NCI-H524 (cell line): ENCODE measurements around the gene ARID3C.

Experiments used
- DNase-seq, 2 experiments: peaks; one replicate each; lab custom pipeline; 2025; lab: John Stamatoyannopoulos, UW

Gene ARID3C, protein sequence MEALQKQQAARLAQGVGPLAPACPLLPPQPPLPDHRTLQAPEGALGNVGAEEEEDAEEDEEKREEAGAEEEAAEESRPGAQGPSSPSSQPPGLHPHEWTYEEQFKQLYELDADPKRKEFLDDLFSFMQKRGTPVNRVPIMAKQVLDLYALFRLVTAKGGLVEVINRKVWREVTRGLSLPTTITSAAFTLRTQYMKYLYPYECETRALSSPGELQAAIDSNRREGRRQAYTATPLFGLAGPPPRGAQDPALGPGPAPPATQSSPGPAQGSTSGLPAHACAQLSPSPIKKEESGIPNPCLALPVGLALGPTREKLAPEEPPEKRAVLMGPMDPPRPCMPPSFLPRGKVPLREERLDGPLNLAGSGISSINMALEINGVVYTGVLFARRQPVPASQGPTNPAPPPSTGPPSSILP

DNA sequence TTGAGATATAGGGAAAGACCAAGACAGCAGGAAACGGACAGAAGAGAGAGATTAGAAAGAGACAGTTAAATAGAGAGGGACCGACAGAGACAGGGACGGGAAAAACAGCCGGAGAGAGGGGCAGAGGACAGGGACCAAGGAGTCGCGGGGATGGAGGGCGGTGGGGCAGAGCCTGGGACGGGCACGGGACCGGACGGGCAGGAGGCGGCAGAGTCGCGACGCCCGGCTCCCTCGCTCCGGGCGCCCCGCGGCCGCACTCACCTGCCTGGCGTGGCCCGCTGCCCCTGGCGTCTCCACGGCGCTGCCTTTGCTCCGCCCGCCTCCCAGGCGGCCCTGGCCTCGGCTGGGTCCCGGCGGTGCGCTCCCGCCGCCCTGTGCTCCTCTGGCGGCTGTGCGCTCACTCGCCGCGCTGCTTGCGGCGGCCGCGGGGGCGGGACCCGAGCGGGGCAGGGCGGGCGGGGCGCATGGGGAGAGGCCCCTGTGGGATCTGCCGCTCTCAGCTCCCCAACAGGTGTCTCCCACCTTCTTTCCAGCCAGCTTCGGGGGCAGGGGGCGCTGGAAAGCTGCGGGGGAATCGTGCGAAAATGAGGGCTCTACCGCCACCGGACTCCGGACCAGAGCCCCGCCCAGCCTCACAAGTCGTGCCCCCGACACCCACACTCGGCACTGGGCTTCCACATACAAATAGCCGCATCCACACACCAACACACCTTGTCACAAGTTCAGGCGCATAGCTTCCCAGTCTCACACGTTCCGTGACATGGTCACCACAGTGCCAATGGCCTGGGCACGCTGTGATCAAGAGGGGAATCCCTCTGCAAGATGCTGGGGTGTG is at the start of gene ARID3C:
ARID3C (minus strand) TSS at position 411 of the 835 bp plus-strand sequence. CDS start 1,052 bp downstream, outside the sequence.
- peak in 1 of 2 experiments; percentile 25 for DNase-seq

DNA sequence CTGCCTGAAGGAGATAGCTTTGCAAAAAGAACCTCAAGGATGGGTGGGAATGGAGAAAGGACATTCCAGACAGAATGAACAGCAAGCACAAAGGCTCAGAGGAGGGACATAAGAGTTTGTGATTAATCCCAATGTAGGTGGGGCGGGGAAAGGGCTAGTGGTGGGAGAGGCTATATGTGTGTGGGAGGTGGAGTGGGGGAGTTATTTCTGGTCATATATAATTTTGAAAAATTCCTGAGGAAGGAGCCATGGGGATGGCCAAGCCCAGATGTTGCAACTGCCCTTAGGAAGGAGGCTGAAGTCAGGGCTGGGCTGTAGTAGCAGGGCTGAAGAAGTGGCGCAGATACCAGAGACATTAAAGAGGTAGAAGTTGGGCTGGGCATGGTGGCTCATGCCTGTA is 47.0 kb upstream of the ARID3C start:
- DNase-seq = no peak

DNA sequence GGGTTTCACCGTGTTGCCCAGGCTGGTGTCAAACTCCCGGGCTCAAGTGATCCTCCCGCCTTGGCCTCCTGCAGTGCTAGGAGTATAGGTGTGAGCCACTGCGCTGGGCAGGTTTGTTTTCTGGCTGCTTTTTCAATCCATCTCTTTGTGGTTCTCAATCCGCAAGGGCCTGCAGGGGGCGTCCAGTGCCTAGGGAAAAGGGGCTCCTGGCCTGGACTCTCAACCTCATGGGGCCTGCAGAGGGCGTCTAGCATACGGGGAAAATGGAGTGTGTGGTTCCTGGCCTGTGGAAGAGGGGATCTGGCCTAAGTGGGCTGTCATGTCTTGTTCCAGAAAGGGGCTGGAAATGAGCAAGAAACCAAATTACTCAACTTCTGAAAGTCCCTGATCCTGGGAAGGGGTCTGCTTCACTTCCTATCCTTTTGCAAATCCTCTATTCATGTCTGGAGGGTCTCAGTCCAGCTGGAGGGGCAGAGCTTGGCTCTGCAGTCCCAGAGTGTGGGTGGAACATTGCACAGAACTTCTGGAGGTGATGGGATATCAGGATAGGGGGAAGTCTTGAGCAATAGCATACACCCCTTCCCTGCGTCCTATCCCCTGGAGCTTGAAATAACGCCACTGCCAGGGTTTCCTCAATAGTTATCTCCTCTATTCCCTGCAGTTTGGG is 46.3 kb upstream of the ARID3C start:
- DNase-seq = peak; percentile 70 to 77

DNA sequence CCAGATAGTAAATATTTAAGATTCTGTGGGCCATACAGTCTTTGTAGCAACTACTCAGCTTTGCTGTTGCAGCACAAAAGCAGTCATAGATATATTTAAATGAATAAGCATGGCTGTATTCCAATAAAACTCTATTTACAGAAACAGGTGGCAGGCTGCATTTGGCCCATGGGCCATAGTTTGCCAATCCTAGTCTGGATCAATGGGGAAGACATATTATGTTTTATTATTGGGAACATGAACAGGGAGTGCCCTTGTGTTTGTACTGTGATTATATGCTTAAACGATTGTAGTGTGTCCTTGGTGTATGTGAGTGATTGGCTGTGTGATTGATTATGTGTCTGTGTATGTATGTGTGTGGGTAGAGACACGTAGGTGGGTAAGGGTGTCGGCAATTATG is 45.6 kb upstream of the ARID3C start:
- DNase-seq = no peak

DNA sequence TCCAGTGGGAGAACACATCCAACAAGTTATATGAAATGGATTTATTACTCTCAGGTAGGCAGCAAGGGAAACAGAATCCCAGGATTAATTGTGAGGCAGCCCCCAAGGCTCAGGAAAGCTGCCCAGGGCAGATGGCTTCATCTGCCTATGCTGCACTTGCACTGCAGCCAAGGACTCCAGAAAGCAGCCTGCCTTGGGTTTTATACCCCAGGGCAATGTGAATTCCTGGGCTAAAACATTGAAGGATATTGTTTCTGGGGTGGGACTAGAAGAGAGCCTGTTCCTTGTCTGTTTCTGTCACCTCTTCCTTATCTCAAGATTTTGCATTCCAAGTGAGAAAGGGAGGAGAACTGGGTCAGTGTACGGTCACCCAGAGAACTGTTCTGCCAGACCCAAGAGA is 42.4 kb upstream of the ARID3C start:
- DNase-seq = no peak

DNA sequence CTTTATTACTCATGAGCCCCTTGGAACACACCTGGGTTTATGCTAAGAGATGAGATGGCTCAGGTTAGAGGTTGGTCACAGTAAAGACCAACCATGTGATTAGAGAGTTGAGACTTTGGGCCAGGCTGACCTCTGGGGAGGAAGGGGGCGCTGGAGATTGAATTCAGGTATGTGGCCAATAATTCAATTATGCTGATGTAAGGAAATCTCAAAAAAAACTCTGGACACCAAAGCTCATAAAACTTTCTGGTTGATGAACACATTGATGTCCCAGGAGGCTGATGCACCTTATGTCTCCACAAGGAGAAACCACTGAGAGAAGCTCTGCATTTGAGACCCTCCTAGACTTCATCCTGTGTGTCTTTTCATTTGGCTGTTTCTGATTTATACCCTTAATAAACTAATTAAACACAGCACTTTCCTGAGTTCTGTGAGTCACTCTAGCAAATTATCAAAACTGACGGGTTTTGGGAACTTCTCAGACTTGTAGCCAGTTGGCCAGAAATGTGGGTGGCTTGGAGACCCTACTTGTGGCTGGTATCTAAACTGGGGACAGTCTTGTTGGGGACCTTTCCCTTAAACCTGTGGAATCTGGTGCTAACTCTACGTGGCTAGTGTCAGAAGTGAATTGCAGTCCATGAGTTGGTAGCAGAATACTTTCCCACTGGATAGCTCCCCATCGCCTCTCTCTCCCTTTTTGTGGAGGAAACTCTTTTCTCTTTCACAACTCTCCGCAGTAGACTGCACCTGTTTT is 41.1 kb upstream of the ARID3C start:
- no peak for DNase-seq

DNA sequence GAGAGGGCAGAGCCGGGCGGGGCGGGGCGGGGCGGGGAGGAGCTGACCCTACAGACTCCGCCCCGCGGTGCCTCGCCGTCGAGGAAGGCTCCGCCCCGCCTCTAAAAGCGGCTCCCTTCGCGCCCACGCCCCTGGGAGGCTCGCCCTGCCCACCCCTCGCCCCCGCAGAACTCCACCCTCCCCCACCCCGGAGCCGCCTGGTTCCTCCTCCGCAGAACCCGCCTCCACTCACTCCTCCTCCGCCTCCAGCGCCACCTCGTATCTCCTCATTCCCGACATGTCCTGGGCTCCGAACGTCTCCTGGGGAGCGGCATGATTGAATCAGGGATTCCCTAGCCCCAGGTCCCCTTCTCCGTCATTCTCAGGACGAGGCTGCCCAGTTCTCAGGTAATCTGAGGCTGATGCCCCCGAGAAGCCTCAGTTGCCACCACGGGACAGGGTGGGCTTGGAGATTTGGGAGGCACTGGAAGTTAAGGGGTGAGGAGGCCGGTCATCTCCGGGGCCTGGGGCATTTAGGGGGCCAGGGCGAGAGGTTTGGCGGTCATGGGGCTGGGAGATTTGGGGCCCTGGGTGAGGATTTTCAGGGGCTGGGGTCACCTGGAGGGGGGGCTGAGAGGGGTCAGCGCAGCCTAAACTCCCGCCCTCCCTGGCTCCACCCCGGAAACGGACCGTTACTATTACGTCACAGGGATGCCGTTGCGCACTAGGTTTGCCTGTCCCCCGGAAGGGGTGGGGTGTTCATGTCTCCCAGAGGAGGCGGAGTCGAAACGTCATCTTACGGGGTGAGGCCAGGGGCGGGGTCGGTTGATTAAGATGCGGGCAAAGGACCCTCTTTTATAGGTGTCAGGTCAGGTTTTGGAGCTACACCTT is 36.8 kb upstream of the ARID3C start:
- peak; percentile 77 to 91 for DNase-seq

DNA sequence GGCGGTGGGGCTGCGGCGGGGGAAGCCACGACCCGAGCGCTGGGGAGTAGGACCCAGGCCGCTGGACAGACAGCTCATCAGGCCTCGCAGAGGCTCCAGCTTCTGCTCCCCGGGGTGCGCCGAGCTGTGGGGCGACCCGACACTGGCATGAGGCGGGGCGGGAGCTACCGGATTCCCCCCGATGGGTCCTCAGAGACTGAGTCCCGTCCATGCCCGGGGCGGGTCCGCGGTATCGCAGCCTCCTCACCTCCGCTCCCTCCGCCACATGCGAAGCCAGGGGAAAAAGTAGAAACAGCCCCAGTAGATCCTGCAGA is 36.2 kb upstream of the ARID3C start:
- DNase-seq = no peak

DNA sequence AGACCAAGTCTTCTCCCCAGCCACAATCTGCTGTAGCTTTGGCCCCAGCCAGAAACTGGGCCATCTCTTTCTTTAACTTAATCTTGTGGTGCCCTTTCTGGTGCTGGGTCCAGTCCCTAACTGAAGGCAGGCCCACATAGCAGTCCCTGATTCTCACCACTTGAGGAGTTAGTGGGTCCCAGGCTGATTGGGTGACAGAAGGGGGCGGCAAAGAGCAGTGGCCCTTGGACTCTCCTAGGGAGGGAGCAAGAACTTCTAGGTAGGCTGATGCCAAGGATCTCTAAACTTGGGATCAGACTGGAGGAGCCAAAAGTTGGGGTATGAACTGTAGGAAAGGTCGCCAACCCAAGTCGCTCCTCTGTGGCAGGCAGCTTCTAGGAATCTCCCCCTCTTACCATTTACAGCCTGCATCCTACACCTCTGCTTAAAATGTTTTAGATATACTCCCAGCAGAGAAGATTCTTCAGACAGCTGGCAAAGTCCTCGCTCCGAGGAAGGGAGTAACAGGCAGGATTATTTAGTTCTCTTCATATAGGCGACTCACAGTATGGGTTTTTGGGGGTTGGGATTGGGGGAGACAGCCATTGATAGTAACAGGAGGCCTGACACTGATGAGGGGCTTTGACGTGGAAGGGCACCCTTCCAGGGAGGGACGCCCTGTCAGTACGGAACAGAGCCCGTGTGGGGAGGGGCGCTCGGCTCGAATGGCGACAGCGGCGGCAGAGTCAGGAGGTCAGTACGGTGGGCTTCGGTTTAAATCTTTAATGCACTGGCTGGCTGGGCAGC is 35.6 kb upstream of the ARID3C start:
- DNase-seq = peak; percentile 52 to 70

DNA sequence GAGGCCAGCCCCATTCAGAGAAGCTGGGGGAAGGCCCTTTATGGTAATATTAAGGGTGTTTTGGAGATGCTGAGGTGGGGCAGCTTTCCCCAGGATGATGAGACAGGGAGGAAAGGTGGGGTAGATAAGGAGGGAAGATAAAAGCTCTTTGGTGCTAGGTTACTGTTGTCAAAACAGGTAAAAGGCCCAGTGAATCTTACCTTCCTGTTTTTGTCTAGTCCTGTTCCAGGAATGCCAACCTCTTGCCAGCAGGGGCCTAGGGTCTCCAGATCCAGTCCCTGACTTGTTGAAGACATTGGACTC is 34.4 kb upstream of the ARID3C start:
- no peak for DNase-seq

DNA sequence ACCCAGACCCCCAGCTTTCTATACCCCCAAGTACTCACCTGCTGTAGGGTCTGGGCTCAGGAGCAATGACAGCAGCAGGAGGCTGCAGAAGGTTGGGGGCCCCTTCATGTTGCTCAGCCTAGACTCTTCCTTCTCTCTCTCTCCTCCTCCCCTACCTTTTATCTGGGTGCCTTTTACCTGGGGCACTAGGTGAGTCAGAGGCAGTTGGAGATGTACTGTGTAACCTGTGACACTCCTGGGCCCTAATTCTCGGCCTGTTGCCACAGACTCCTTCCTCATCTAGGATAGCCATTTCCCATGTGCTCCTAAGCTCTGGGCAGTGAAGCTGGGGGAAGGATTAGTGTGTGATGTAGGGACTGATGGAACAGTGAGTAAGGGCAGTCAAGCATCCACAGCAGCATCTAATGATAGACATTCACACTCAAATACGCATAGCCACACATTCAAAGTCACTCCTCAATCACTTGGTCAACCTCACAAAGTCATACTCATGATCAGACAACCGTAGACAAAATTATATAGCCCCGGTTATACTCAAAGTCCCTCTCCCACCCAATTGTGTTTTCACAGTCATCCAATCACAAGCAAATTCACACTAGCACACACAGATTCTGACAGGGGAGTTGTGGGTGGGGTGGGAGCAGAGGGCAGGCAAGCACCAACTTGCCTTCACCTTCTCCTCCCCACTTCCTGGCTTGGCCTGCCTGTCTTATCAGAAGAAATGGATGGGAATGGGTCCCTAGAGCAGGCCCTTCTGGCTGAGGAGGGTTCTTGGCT is 33.8 kb upstream of the ARID3C start, which contains the start of gene CCL27:
CCL27 (minus strand) TSS at position 132 of the 777 bp plus-strand sequence; CDS start at position 108, 24 bp downstream.
- DNase-seq = no peak

DNA sequence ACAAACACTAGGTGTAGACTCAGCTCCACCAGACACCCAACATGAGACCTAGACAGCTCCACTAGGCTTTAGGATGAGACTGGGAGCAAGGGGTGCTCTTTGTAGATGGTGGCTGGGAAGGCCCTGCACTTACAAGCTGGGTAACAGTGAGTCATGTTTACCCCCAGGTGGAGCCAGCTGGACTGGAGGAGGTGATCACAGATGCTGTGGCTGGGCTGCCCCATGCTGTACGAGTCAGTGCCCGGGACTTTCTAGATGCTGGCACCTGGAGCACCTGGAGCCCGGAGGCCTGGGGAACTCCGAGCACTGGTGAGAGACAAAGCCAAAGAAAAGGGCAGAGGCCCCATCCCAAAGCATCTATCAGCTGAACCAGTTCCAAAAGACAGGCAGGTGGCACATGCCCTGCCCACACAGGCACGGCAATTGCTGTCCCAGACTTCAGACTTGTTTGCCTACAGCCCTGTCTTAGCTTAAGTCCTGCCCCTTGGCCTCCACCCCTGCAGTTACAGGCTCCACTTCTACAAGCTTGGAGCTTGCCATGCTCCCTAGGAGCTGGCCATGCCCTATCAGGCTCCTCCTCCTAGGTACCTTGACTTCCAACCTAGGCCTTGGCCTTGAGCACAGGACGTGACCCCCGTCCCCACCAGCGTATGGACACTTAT is 30.9 kb upstream of the ARID3C start:
- no peak for DNase-seq

DNA sequence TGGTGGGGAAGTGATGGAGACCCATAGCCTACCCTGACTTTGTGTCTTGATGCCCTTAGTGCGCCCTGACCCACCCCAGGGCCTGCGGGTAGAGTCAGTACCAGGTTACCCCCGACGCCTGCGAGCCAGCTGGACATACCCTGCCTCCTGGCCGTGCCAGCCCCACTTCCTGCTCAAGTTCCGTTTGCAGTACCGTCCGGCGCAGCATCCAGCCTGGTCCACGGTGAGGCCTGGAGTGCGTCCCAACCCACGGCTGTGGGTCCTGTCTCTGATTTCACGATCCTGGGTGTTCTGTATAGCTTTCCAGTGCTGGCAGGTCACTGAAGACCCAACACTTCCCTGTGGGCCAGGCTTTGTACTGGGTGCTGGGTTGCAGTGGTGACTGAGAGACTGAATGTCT is 29.6 kb upstream of the ARID3C start:
- no peak for DNase-seq

DNA sequence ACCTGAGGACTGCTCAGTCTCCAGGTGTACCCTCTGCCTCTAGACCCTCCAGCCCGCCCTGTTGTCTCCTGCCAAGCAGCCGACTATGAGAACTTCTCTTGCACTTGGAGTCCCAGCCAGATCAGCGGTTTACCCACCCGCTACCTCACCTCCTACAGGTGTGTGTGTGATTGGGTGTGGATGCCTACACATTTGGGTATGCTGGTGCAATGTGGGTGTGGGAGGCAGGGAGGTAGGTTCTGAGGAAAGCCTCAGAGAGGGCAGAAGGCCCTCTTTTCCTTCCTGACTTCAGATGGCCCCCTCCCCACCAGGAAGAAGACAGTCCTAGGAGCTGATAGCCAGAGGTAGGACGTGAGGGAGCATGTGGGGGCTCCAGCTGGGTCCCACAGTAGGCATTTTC is 28.1 kb upstream of the ARID3C start:
- no peak for DNase-seq

DNA sequence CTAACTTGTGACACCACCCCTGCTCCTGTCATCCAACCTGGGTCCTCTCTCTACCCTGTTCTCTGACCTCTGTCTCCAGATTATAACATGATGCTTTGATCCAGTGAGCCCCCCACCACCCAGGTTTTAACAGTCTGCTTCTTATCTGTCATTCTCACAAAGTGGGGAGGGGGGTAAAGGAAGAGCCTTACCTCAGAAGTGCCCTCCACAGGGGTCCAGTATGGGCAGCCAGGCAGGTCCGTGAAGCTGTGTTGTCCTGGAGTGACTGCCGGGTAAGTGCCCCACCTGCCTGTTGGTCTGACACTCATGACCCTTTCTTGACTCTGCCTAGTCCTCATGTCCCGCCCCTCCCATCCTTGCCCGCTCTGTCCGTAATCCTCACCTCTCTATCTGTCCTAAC is 26.5 kb upstream of the ARID3C start:
- DNase-seq = no peak

DNA sequence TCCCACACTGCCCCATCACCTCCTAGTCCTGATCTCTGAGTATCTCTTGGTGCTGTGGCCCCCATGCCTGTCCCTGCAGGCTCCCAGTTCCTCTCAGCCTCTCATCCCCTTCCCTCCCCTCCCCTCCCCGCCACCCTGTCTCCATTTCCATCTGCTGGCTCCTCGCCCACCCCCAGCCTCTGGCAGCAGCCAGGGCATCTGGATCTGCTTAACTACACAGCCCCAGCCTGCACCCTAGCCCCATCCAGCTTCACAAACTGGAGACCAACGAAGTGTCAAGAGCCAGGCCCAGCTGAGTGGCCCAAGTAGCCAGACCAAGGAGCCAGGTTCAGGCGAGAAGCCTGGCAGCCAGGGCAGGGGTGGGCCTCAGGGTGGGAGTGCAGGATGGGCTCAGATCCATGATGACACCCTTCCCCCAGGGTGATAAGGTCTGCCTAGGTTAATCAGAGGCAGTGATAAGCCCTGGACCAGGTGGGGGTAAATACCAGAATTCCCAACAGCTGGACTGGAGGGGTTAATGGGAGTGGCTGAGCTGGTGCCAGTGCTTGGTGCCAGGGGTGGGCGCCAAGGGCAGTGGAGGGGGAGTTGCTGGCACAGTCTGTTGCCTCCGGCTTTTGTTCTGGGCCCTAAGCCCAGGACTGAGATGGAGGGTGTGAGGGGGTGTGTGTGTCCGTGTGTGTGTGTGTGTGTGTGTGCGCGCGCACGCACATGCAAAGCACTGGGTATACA is 25.6 kb upstream of the ARID3C start:
- DNase-seq = peak; percentile 83 to 90

DNA sequence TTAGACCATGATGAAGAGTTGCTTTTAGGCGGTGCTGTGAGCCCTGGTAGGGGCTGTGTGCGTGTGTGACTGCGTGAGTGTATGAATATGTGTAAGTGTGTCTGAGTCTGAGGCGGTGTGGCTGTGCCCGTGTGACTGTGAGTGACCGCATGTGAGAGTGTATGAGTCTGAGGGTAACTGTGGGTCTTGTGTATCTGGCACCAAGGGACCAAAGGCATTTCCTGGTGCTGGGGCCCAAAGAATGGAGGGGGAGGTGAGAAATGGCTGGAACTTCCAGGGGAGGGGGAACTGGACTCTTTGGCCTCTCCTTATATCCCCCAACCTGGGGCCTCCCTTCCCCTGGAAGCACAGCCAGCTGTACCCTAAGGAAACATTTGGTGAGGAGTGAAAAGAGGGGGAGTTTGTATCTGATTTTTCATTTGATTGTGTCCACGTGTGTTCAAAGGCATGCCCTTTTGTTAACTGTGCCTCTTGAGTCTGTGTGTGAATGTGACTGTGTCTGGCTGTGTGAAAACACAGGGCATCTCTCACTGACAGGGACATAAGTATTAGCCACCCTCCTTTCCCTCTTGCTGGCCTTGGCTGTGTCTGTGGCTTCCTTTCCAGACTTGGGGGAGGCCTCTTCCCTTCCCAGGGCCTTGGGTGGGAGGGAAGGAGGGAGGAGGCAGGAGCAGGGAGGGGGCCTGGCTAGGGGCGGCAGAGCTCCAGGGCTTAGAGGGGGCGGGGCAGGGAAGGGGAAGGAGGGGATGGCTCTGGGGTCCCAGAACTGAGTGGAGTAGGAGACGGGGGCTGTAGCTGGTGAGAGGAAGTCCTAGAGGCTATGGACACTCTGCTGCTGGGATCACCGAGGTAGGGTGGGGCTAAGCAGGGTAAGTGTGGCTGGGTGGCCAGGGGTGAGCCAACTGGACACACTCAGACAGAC is 24.5 kb upstream of the ARID3C start:
- DNase-seq = peak; percentile 43 to 55
